Thyroid gland (tissue), 4 donors: ENCODE results near the gene HTD2.

Experiments
- CTCF ChIP-seq, 6 experiments: fragments of 200-600 bp in 3 of 6; fragments of 450-650 bp in 3 of 6; sonication (generic) in 3 of 6; IDR thresholded peaks; one replicate each; pipeline ENCODE4 v1.5.1; 2016 to 2019; ENCODE audit warnings: antibody characterized with exemption in 6 of 6, mild to moderate bottlenecking in 2 of 6, inconsistent platforms in 1 of 6, moderate library complexity in 1 of 6
- POLR2A ChIP-seq, 2 donors: fragments of 450-650 bp; IDR thresholded peaks; one replicate each; pipeline ENCODE4 v1.6.1; 2017; ENCODE audit warnings: antibody characterized with exemption in 2 of 2, mild to moderate bottlenecking in 2 of 2, moderate library complexity in 1 of 2

- no peak for TF ChIP-seq CTCF (IDR thresholded peaks at IDR 0.05)
- TF ChIP-seq POLR2A (IDR thresholded peaks at IDR 0.05) = no peak
Observed at GRCh38 chr3:58293516-58293915, 12.8 kb upstream of the HTD2 start.
